ENCODE measurements around the gene ITGA2. TPM values are rescaled to one million over a fixed set of nuclear protein-coding genes. Genes with fewer than 3 reads are reported as not detected.

ITGA2 gene
- total RNA-seq, 1 experiment from 2014 or later, result 0.69 TPM

DNA sequence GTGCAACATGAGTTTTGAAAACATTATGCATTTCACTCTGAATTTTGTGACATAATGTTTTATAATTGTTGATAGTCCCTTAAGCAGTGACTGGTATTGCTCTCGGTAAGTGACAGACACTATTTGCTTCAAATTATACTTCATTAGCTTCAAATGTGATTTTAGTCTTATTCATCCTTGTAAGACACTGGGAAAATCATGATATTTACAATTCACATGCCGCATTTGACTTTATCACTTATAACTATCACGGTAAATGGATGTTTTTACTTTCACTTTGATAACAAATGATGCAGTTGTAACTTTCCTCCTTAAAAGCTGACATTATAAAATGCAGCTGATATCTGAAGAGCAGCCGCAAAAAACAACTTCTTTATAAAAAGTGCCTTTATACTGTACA is 44.1 kb upstream of the ITGA2 start:
- DNase-seq (ENCODE audit: low spot score), result no peak
- no TSS peak for BruUV-seq (replicated peaks)
- intact Hi-C loops (cut with micrococcal nuclease; ENCODE audit: unreplicated experiment), result loop anchor here (10.0 kb wide), 1 partner anchor 1280 kb away; no protein-coding TSS in a partner anchor
- TF ChIP-seq, protein P1, sequence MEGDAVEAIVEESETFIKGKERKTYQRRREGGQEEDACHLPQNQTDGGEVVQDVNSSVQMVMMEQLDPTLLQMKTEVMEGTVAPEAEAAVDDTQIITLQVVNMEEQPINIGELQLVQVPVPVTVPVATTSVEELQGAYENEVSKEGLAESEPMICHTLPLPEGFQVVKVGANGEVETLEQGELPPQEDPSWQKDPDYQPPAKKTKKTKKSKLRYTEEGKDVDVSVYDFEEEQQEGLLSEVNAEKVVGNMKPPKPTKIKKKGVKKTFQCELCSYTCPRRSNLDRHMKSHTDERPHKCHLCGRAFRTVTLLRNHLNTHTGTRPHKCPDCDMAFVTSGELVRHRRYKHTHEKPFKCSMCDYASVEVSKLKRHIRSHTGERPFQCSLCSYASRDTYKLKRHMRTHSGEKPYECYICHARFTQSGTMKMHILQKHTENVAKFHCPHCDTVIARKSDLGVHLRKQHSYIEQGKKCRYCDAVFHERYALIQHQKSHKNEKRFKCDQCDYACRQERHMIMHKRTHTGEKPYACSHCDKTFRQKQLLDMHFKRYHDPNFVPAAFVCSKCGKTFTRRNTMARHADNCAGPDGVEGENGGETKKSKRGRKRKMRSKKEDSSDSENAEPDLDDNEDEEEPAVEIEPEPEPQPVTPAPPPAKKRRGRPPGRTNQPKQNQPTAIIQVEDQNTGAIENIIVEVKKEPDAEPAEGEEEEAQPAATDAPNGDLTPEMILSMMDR (conservative IDR thresholded peaks at IDR 0.05; ENCODE audit: low read depth, low read length), result no peak
- no peak for TF ChIP-seq EZH2 (IDR thresholded peaks at IDR 0.05; ENCODE audit: borderline replicate concordance, low read depth, low read length, poor library complexity, severe bottlenecking)
- Histone ChIP-seq H3K4me3 (ENCODE audit: low read depth, low read length, poor library complexity, severe bottlenecking) (peak overlapping the region; percentile 30), H3K36me3 (ENCODE audit: insufficient read depth, low read length, poor library complexity, severe bottlenecking) (no peaks in the 10 kb centered on the region), H3K27me3 (replicated peaks; ENCODE audit: insufficient read depth, low read depth, low read length, poor library complexity) (no peaks in the 10 kb centered on the region), H3K9me3 (ENCODE audit: low read depth, low read length, poor library complexity, severe bottlenecking) (no peaks in the 10 kb centered on the region), H3K27ac (ENCODE audit: low read depth, low read length, poor library complexity, severe bottlenecking) (no peak overlapping the region), H3K4me1 (ENCODE audit: insufficient read depth, low read length, poor library complexity, severe bottlenecking) (peaks cover 15% of the 10 kb centered on the region)
- ChIA-PET POLR2A (ENCODE audit: low non-redundant PET) (no interaction called here), CTCF (no interaction called here)

DNA sequence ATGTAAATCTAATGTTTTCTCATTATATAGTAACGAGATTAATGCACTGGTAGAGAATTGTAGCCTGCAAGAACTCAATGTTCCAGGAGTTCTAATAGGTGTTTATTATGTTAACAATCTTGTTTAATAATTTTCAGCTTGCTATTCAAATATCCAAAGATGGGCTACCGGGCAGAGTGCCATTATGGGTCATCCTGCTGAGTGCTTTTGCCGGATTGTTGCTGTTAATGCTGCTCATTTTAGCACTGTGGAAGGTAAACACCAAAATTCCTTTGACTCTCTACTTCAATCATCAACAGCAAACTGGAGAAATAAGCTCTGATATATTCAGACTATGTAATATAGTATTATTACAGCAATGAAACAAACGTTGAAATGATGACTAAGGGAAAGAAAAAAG is 41.9 kb upstream of the ITGA2 start:
- no peaks in the 10 kb centered on the region for H3K9me3 ChIP-seq (ENCODE audit: low read depth, low read length, poor library complexity, severe bottlenecking)
- DNase-seq (ENCODE audit: low spot score), result no peak
- no peak overlapping the region for H3K27ac ChIP-seq (ENCODE audit: low read depth, low read length, poor library complexity, severe bottlenecking)
- intact Hi-C loops (cut with micrococcal nuclease; ENCODE audit: unreplicated experiment), result loop anchor here (10.0 kb wide), 1 partner anchor 1278 kb away; no protein-coding TSS in a partner anchor
- no peaks in the 10 kb centered on the region for H3K36me3 ChIP-seq (ENCODE audit: insufficient read depth, low read length, poor library complexity, severe bottlenecking)
- BruUV-seq (replicated peaks), result no TSS peak
- peaks cover 15% of the 10 kb centered on the region for H3K4me1 ChIP-seq (ENCODE audit: insufficient read depth, low read length, poor library complexity, severe bottlenecking)
- CTCF ChIA-PET, result no interaction called here
- POLR2A ChIA-PET (ENCODE audit: low non-redundant PET), result no interaction called here
- no peaks in the 10 kb centered on the region for H3K27me3 ChIP-seq (replicated peaks; ENCODE audit: insufficient read depth, low read depth, low read length, poor library complexity)
- H3K4me3 ChIP-seq (ENCODE audit: low read depth, low read length, poor library complexity, severe bottlenecking), result no peak overlapping the region
- TF ChIP-seq, protein P1 (conservative IDR thresholded peaks at IDR 0.05; ENCODE audit: low read depth, low read length), result no peak
- no peak for TF ChIP-seq EZH2 (IDR thresholded peaks at IDR 0.05; ENCODE audit: borderline replicate concordance, low read depth, low read length, poor library complexity, severe bottlenecking)

DNA sequence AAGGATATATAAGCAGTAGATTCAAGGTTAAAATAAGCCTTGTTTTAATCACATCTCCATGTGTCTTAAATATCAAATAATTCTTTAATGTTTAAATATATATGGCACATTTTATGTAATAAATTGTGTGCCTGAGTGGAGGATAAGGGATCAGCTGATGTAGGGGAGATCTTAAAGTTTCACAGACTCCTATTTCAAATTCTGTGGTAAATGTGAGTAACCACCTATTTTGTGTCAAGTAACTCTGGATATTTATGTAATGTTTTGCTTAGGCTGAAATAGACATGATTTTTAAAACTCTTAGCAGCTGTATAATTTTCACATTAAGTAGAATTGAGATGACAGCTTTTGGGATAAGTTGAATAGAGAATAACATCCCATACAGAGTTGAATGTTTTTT is 41.3 kb upstream of the ITGA2 start:
- CTCF ChIA-PET, result interaction anchor here (0.6 to 1.7 kb wide), 8 partner anchors 90 to 168 kb away, joined by 3 to 8 read pairs (median 4); partner anchors contain the start of gene MOCS2

More for the DNA sequence above, 41.3 kb upstream of the ITGA2 start:
- DNase-seq (ENCODE audit: low spot score), result no peak
- TF ChIP-seq EZH2 (IDR thresholded peaks at IDR 0.05; ENCODE audit: borderline replicate concordance, low read depth, low read length, poor library complexity, severe bottlenecking), result no peak
- TF ChIP-seq, protein P1 (conservative IDR thresholded peaks at IDR 0.05; ENCODE audit: low read depth, low read length), result no peak
- no TSS peak for BruUV-seq (replicated peaks)
- Histone ChIP-seq H3K4me1 (ENCODE audit: insufficient read depth, low read length, poor library complexity, severe bottlenecking) (peaks cover 15% of the 10 kb centered on the region), H3K27me3 (replicated peaks; ENCODE audit: insufficient read depth, low read depth, low read length, poor library complexity) (no peaks in the 10 kb centered on the region), H3K27ac (ENCODE audit: low read depth, low read length, poor library complexity, severe bottlenecking) (no peak overlapping the region), H3K9me3 (ENCODE audit: low read depth, low read length, poor library complexity, severe bottlenecking) (no peaks in the 10 kb centered on the region), H3K4me3 (ENCODE audit: low read depth, low read length, poor library complexity, severe bottlenecking) (no peak overlapping the region), H3K36me3 (ENCODE audit: insufficient read depth, low read length, poor library complexity, severe bottlenecking) (no peaks in the 10 kb centered on the region)
- POLR2A ChIA-PET (ENCODE audit: low non-redundant PET), result no interaction called here
- intact Hi-C loops (cut with micrococcal nuclease; ENCODE audit: unreplicated experiment), result loop anchor here (1.0 to 10.0 kb wide), 2 partner anchors 148 to 1277 kb away; no protein-coding TSS in a partner anchor
